Measurements from ENCODE around the gene C1orf116. TPM values are rescaled to one million over a fixed set of nuclear protein-coding genes. Genes with fewer than 3 reads are reported as not detected.
"Not testable (repeated sequence)": the region's sequence is repeated elsewhere in the genome, so short reads cannot be mapped to it uniquely, and the experiment has no call there.

The C1orf116 gene
- total RNA-seq, 1 donor: not detected

- no peak overlapping the region for H3K4me3 ChIP-seq (ENCODE audit: low read depth, low read length)
- no peak for TF ChIP-seq CTCF (IDR thresholded peaks at IDR 0.05; ENCODE audit: insufficient read depth, low read depth, low read length)
- DNase-seq (ENCODE audit: low read depth): no peak
Measured at GRCh38 chr1:207049054-207049453, 16.5 kb upstream of the C1orf116 start.

GRCh38 chr1:207048041-207048440 is 15.5 kb upstream of the C1orf116 start:
- no peak overlapping the region for H3K4me3 ChIP-seq (ENCODE audit: low read depth, low read length)
- peak; percentile 32 for DNase-seq (ENCODE audit: low read depth)
- TF ChIP-seq CTCF (IDR thresholded peaks at IDR 0.05; ENCODE audit: insufficient read depth, low read depth, low read length): no peak

GRCh38 chr1:207047505-207047904 is 14.9 kb upstream of the C1orf116 start:
- DNase-seq (ENCODE audit: low read depth): no peak
- TF ChIP-seq CTCF (IDR thresholded peaks at IDR 0.05; ENCODE audit: insufficient read depth, low read depth, low read length): no peak
- no peak overlapping the region for H3K4me3 ChIP-seq (ENCODE audit: low read depth, low read length)

- H3K4me3 ChIP-seq (ENCODE audit: low read depth, low read length): no peak overlapping the region
- no peak for TF ChIP-seq CTCF (IDR thresholded peaks at IDR 0.05; ENCODE audit: insufficient read depth, low read depth, low read length)
- peak; percentile 29 for DNase-seq (ENCODE audit: low read depth)
Measured at GRCh38 chr1:207045453-207045852, 12.9 kb upstream of the C1orf116 start.

GRCh38 chr1:207041397-207041796 is 8.8 kb upstream of the C1orf116 start:
- DNase-seq (ENCODE audit: low read depth); H3K4me3 ChIP-seq (ENCODE audit: low read depth, low read length): not testable (repeated sequence)

- DNase-seq (ENCODE audit: low read depth): no peak
Measured at GRCh38 chr1:207040181-207040533, 7.6 kb upstream of the C1orf116 start.

GRCh38 chr1:207039380-207040180 is 7.0 kb upstream of the C1orf116 start:
- DNase-seq (ENCODE audit: low read depth): no peak
- H3K4me3 ChIP-seq (ENCODE audit: low read depth, low read length): no peak overlapping the region
- no peak for TF ChIP-seq CTCF (IDR thresholded peaks at IDR 0.05; ENCODE audit: insufficient read depth, low read depth, low read length)

More at GRCh38 chr1:207040181-207040533, 7.6 kb upstream of the C1orf116 start:
- no peak for TF ChIP-seq CTCF (IDR thresholded peaks at IDR 0.05; ENCODE audit: insufficient read depth, low read depth, low read length)
- H3K4me3 ChIP-seq (ENCODE audit: low read depth, low read length): no peak overlapping the region
